CD4-positive, alpha-beta T cell treated with Interleukin-6 for 4 hours (primary cell): ENCODE data around the gene LCOR.
A peak's percentile ranks its signal among the peaks of the same experiment; 100 is the strongest.

Experiments used
- DNase-seq: peaks from one replicate; pipeline ENCODE4 v3.0.0-alpha.2; 2020; ENCODE audit warnings: mixed read lengths

The LCOR gene

GRCh38 chr10:96890580-96890979 lies 58.5 kb downstream of the LCOR start:
- DNase-seq: no peak

GRCh38 chr10:96891840-96892239 lies 59.7 kb downstream of the LCOR start:
- DNase-seq: no peak

DNA sequence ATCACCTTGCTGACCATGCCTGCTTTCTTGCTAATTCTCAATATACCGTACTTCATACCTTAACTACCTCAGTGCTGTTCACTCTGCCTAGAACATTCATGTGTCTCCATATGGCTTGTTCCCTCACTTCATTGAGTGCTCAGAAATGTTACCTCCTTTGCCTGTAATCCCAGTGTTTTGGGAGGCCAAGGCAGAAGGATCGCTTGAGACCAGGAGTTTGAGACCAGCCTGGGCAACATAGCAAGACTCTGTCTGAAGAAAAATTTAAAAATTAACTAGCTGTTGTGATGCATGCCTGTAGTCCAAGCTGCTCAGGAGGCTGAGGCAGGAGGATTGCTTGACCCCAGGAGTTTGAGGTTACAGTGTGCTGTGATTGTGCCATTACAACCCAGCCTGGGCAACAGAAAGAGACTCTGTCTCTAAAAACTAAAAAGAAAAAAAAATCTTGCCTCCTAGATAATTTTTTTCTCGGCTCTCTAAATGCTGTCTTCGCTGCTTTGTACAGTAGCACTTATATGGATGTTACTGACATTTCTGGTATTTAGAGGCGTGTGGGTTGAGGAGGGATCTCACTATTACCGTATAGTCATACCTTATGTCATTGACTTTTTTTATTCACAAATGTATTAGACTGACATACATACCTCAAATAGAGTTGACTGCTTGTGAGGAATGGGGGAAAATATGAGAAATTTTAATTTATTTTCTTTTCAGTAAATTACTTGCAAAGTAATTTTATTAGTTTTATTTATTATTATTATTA lies 63.7 kb downstream of the LCOR start:
- DNase-seq: no peak

- no peak for DNase-seq
These were observed 64.9 kb downstream of the LCOR start for GRCh38 chr10:96896884-96897589.

- DNase-seq: no peak
These were observed 70.0 kb downstream of the LCOR start for GRCh38 chr10:96902117-96902516.

DNA sequence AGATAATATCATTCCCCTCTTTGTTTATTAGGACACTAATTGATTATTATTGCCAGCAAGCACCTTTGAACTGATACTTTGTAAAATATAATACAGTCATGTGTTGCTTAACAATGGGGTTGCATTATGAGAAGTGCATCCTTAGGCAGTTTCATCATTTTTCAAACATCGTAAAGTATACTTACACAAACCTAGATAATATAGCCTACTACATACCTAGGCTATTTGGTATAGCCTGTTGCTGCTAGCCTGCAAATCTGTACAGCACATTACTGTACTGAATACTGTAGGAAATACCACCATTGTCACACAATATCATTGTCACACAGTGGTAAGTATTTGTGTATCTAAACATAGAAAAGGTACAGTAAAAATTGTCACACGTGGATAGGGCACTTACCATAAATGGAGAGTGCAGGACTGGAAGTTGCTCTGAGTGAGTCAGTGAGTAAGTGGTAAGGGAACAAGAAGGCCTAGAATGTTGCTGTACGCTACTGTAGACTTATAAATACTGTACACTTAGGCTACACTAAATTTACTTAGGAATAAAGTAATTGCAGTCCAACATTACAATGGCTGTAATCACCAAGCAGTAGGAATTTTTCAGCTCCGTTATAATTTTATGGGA lies 70.7 kb downstream of the LCOR start:
- no peak for DNase-seq

GRCh38 chr10:96904648-96905047 lies 72.5 kb downstream of the LCOR start:
- no peak for DNase-seq

DNA sequence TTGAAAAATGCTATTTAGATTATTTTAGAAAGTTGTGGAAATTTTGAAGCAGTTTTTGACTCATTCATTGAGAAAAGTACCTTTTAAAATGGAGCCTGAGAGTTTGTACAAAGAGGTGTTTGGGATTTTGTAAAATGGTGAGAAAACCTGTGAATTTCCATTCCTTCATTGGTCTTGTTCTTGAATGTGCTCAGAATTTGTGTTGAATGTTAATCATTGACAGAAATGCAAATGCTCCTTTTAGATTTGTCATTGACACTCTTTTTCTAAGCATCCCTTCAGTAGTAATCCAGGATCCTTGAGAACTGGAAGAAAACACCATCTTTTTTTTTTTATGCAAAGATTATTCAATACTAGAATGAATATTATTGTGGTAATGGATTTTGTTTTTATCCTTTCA lies 74.8 kb downstream of the LCOR start:
- DNase-seq: no peak

GRCh38 chr10:96910488-96911395 lies 78.6 kb downstream of the LCOR start:
- peak; percentile 15 for DNase-seq

DNA sequence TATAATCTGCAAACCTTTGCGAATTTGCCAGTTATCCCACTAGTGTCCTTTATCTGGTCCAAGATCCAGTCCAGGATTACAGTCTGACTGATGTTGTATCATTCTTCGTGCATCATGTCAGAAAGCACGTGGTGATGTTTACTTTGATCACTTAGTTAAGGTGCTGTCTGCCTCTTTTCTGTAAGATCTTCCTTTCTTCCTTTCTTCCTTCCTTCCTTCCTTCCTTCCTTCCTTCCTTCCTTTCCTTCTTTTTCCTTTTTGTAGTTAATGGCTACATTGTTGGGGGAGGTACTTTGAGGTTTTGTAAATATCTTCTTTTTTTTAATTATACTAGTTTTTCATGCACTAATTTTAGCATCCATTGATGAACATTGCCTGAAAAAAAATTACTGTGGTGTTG lies 80.3 kb downstream of the LCOR start:
- no peak for DNase-seq

DNA sequence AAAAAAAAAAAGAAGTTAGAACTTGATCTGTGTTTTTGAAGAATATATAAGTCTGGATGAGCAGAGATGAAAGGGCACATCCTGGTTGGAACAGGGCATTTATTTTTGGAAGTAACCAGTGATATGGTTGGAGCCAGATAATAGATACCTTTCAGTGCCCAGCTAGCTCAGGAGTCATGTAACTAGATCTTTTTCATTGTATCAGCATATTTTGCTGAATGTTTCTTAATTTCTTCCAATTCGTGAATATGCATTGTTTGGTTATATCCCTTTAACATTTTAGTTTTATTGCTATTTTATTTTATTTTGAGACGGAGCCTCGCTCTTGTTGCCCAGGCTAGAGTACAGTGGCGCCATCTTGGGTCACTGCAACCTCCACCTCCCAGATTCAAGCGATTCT lies 81.8 kb downstream of the LCOR start:
- no peak for DNase-seq

GRCh38 chr10:96917628-96918027 lies 85.5 kb downstream of the LCOR start:
- DNase-seq: no peak

- DNase-seq: no peak
These were observed 86.3 kb downstream of the LCOR start for GRCh38 chr10:96918214-96919002.

- DNase-seq: no peak
These were observed 87.8 kb downstream of the LCOR start for GRCh38 chr10:96919785-96920430.

DNA sequence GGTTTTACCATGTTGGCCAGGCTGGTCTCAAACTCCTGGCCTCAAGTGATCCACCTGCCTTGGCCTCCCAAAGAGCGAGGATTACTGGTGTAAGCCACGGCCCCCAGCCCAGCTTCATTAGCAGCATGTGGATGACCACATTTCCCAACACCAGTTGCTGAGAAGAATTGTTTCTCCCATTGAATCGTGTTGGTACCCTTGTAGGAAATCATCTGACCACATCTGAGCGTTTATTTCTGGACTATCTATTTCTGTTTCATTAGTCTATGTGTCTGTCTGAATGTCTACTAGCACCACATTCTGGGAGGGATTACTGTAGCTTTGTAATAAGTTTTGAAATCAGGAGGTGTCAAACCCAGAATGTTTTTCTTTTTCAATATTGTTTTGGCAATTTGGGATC lies 89.6 kb downstream of the LCOR start:
- DNase-seq: no peak

DNA sequence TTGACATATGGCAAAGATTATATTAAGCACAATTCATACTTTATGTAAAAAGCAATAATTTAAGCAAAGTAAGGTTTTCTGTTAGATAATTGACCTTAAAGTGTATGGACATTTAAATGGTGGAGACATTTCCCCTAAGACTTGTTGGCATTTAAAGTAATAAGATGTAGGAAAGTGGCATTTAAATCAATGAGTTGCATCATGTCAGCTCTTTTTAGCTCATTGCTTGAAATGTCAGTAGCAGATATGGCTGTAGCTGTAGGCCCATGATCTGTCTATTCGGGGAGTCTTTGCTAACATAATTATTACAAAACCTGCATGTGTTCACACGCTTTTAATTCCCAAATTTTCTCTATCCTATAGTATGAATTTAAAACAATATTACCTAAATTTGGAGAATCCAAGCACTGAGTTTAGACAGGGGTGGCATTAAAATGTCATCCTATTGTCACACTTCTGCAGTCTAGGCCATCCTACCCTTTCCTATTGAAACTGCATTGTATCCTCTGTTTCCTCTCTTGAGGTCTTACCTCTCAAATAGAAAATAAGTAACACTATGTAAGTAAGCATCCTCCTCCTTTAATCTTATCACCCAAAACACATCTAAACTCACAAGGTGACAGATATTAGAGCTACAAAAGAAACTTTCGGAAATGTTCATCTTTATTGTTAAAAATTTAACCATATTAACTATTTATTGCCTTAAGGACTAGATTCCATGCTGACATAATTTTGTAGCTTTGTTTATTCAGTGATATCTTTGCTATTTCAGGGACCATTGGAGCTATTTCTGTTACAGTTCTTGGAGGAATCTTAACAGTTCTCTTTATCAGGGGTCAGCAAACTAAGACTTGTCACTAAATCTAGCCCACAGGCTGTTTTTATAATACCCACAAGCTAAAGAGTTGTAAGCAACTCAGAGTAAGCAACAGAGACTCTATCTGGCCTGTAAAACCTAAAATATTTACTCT lies 91.2 kb downstream of the LCOR start:
- DNase-seq: no peak

- no peak for DNase-seq
These were observed 92.8 kb downstream of the LCOR start for GRCh38 chr10:96924861-96925260.

- no peak for DNase-seq
These were observed 98.4 kb downstream of the LCOR start for GRCh38 chr10:96930469-96930868.

GRCh38 chr10:96935148-96935547 lies 103.0 kb downstream of the LCOR start:
- DNase-seq: no peak

- no peak for DNase-seq
These were observed 103.7 kb downstream of the LCOR start for GRCh38 chr10:96935810-96936209.
